Ecto neural progenitor cell (in vitro differentiated cells): ENCODE data around the gene C1QTNF5.

Source experiments
- DNase-seq: peaks from one replicate; pipeline ENCODE4 v3.0.0-alpha.2; 2018; ENCODE audit warnings: low spot score

Gene C1QTNF5

DNA sequence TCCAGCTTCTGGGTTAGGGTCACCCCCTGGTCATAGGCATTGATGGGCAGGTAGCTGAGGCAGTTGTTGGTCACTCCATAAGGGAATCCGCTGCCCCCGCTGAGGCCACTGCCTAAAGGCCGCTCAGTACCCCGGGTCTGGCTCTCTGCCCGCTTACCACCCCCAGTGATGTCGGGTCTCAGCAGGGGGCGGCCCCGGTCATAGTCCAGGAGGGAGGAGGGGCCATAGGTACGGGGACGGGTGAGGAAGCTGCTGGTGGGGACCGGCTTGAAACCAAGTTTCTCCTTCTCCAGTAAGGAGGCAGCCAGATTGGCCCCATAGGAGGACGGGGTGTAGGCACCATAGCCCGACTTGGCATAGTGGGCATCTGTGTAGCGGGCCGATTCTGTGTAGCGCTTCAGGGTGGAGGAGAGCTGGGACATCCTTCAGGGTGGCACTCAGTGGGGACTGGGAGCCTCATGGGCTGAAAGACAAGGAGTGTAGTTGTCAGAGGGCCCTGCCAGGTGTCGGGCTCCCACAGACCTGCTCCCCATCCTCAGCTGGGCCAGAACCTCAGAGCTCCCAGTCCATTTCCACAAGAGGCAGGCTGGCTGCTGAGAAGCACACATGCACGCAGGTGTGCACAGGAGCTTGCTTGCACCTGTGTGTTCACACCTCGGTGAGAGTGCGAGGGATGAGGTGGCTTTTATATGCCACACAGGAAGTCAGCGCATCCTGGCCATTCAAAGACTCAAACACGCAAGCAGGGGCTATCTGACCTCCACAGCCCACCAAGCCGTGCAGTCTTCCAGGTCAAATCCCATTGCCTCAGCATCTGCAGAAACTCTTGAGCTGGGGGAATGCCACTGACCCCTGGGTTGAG is 32.6 kb upstream of the C1QTNF5 start:
- DNase-seq, result no peak

DNA sequence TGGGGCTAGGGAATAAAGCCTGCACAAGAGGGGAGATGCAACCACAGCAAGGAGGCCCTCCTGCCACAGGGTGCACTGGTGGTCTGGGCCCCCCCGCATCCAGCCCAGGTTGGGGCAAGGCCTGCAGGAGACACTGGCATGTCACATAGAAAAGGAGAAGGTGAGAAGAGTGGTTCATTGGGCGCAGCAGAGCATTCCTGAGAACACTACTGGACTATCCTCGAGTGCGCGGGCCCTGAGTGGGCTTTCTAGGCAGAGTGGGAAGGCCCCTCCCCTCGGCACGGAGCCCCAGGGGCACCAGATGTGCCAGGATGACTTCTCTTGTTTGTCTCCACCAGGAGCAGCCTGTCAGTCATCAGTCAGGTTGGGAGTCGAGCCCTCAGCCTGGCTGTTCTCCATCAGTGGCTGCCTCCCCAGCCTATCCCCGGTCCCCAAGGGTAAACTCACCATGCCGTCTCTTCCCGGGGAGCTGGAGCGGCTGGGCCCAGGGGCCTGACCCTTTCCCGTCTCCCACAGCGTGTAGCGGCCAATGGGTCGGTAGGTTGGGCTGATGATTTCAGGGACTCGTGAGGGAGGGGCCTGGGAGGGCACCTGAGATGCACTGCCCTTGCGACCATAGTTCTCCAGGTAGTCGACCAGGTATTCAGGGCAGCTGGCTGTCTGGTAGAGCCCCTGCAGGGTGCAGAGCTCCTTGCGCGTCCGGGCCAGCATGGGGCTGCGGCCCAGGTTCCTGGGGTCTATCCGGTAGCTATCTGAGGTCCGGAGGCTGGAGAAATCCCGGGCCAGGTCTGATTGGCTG is 31.8 kb upstream of the C1QTNF5 start:
- DNase-seq, result no peak

DNA sequence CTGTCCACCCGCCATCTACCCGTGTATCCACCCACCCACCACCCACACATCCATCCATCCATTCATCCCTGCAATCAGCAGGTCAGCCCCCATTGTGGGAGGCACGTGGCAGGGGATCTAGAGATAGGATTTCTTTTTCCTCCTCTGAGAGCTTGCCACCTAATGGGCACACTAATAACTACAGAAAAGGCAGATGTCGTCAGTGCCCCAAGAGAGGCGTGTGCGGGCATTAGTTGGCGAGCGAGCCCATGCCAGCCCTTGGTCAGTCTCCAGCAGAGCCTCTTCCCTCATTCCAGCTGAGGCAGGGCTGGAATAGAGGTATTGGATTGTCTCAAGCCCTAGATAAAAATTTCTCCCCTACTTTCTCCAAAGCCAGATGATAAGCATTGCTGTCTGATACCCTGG is 31.1 kb upstream of the C1QTNF5 start:
- DNase-seq, result no peak

DNA sequence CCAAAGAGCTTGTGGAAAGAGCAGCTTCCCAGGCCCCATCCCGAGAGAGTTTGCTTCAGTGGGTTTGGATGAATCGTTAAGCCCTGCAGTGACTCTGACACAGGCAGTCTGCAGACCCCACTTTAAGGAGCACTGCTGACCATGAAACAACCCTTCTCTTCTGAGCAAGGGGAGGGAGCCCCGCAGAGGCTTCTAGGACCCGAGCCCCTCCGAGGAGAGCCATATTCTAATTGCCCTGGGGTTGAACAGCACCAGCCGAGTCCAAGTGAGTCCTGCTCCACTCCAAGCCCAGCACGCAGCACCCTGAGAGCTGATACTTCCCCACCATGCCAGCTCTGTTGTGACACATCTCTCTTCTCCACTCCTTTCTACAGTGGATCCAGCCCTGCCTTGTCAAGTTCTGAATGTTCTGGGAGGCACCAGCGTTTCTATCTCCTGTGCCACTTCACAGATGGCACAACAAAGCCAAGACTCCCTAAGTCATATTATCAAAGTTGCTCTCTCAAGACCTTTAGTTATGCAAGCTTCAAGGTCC is 30.5 kb upstream of the C1QTNF5 start:
- no peak for DNase-seq

DNA sequence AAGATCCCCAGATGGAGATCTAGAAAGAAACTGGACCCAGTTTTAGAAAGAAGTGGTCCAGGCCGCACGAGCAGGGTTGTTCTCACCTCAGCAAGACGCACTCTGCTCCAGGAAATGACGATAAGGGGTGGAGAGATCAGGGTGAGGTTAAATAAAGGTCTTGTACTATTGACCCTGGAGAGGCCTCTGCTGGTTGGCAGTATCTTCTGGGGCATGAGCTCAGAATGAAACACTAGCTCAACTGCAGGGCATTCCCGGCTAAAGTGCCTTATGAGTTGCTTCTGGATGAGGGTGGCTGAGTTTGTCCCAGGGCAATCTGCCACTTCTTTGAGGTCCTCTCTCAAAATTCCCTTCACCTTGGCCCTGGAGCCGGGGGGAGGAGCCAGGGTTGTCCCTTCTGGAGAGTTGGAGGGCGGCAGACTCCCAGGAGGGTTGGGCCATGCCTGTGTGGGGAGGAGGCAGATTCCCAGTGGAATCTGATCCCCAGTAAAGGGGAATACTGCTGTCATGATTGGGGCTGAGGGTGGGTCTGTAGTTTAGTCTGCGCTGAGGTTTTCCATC is 29.9 kb upstream of the C1QTNF5 start:
- no peak for DNase-seq

DNA sequence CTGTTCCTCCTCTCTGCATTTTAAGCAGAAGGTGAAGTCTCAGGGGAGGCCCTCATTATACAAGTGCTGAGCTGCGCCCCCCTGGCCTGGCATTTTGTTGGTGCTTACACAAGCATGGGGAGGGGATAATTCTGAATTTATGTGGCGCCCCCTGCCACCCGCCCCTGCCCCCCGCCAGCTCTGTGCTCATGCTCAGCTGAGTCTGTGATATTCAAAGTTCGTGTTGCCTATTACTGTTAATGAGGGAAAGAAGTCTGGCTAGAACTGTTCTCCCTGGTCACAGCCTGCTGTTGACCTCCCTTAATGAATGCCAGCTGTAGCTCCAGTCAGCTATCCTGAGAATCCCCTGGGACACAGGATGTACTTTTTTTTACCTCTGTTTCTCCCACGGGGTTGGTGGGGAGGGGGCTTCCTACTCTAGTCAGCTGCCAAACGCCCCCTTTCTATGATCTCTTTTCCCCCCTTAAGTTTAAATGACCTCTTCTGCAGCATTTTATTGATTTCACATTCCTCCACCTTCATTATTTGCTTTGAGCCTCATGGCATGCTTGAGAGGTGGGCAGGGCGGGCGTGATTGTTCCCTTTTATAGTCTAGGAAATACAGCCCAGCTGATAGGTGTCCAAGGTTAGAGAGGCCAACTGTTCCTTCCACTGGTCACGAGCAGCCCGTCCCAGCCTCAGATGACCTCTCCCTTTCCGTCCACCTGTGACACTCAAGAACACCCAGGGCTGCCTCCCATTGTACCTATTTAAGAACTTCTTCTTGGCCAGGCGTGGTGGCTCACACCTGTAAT is 28.6 kb upstream of the C1QTNF5 start:
- DNase-seq, result no peak

DNA sequence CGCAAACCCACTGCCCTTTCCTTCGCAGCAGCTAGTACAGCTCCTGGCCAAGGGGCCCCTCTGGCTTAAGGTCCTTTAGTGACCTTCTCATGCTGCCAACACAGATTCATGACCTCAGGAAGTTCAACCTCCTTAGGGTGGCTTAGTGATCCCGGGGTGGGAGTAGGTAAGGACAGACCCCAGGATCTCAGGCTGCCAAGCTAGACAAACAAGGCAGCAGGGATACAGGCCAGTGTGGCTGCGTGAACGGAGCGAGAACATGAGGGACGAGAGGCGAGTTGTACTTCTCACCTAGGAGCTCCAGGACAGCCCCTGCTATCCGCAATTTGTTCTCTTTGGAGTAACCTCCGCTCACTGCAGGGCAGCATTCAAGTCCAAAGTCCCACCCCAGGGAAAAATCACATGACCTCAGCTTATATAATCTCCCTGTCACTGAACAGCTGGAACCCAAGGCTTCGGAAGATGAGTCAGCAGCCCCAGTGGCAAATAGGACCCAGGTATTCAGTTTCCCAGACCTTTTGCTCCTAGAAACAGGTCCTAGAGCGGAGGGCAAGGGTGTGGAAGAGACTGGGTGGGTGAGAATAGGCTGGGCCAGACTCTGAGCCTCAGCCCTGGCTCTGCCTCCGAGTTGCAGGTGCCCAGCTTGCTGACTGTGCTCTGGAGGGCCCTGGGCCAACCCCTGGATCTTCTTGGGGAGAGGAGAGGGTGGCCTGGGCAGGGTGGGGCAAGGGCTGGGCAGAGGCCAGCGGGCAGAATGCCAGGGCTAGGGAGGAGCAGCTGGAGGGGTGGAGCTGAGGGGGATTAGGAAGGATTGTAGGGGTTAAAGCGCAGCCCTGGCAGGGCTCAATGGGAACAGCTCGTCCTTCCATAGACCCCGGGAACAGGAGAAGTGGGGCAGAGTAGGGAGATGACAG is 27.7 kb upstream of the C1QTNF5 start:
- no peak for DNase-seq

DNA sequence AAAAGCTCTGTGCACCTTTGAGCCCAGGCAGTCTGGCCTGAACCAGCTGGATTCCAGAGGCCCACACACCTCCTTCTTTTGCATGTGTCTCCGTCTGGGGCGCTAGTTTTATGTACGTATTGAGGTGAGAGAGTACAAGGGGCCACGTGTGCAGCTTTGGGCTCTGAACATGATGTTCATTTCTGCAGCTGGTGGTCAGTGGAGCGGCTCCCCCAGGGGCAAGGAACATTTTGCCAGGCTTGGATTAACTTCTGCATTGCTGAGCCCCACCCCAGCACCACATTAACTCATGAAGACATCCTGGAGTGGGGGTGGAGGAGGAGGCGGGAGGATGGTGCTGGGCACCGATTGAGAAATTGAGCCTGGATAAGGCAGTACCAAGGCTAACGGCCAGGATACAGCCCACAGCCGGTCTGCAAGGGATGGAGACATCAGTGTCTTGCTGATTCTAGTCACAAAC is 27.0 kb upstream of the C1QTNF5 start:
- DNase-seq, result no peak

DNA sequence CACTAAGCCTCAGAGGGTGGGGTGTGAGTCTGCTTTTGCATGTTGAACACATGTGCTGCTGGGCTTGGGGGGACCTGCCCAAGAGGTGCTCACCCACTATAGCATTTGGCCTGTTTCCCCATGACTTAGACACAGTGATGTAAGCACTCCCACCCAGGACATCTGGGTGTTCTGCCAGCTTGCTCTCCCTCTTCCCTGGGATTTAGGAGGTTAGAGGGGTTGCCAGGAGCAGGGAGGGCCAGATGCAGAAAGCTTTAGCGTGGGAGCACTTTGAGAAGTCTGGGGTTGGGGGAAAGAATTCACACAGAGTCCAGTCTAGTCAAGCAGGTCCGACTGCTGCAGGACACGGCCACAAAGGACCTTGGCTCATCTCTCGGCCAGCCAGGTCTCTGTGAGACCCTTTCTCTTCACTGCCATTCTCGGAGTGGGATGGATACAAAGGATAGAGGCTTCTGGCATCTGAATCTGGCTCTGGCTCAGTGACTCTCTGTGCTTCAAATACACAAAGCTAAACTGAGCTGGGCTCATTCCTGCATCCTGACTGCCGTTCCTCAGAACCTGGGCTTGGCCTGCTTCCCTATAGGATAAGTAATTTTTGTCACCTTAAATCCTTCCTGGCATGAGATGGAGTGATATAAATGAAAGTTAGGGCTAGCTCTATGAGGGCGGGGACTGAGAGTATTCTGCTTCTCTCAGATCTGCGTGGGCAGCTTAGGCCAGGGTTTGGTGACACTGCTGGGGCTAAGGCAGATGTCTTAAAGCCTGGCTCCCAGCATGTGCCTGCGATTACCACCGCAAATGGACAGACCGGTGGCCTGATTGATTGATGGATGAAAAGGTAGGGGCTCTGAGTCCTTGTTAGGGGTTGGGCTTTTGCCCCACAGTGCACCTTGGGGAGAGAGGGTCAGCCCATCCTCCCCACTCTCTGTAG is 26.3 kb upstream of the C1QTNF5 start:
- DNase-seq, result no peak

DNA sequence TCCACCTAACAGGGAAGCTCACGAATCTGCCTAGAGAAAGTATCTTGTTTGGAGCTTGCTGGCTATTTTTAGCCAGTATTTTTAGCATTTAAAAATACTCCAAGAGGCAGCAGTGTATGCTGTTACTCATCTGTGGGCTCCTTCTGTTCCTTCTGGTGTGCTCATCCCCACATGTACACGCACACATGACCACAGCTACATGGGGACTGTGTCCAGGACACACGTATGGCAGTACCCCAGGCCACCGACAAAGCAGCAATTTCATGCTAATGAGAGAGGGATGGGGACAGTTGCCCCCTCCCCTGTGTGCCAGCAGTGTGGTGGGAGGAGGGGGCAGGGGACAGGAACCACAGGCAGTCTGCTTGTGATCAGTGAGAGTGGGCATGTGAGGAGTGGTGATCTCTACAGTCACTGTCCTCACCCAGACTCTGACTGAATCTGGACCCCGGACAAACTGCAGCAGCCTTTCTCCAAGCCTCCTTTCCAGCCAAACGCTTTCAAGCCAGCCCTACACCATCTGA is 24.4 kb upstream of the C1QTNF5 start:
- DNase-seq, result no peak

DNA sequence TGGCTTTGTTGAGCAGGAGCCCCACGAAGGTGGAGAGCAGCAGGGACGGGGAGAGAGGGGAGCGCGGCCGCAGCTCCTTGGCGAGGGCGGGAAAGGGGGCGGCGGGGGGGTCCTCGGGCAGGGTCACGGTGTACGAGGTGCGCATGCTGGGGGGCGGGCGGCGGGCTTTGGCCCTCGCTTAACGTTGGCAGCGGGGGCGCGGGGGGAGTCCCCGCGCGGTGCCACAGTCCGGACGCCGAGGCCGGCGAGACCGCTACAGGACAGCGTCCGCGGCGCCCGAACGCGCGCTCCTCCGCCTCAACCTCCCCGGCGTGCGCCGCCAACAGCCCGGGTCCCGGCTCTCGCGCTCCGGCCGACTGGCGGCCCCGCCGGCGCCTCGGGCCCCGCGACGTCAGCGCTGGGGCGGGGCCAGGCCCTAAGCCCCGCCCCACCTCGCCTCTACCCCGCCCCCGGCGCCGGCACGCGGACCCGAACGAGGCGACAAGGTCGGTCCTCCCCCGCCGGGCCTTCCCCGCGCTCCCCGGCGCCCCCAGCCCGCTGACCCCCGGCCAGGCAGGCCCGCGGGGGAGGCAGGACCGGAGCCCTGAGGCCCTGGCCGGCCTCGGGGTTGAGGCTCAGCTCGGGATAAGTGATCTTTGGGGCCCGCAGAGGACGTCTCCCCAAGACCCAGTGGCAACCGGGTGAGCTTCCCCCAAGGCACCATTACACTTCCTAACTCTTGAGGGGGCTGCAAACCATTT is 23.3 kb upstream of the C1QTNF5 start:
- peak; percentile 82 for DNase-seq

DNA sequence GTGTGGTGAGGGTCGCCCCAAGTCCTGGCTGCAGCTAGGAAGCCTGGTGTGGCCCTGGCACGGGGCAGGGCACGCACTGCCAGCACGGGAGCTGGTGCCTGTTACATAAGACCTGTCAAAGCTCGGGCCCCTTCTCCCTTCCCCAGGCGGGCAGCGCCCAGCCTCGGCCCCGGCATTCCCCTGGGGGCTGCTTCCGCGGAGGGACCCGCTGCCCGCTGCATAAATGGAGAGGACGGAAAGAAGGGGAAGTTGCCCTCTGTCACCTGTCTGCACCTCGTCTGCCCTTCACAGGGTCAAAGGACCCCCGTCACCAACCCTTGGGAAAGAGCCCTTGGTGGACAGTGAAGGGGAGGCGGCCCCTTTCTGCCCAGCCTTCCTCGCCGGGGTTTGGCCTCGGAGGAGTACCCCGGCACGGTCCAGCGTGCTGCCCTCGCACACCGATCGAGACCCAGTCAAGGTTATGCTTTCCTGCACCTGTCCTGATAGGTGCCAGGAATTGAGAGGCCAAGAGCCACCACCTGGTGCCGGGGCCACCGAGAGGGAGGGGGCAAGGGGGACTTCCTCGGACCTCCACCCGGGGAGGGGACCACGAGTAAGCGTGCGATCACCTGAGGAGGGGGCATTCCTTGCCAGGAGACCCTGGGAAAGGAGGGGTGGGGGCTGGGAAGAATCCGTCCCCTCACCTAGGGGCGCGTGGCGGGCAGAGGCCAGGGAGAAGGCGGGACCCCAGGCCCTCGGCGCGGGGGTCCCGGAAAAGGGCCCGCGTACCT is 22.6 kb upstream of the C1QTNF5 start:
- DNase-seq, result no peak

DNA sequence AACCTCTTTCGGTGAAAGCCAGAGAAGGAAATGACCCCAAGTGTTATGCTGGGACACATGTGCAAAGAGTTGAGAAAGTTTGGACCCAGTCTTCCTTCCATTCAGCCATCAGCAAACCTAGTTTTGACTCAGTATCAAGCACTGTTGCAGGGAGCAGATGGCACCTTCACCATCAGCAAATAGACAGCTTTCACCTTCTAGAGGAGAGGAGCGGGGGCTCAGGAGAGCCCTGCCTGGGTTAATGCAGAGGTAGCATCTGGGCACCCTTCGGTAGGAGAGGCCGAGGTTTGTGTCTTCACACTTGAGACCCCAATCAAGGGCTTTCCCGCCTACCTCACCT is 22.0 kb upstream of the C1QTNF5 start:
- no peak for DNase-seq

DNA sequence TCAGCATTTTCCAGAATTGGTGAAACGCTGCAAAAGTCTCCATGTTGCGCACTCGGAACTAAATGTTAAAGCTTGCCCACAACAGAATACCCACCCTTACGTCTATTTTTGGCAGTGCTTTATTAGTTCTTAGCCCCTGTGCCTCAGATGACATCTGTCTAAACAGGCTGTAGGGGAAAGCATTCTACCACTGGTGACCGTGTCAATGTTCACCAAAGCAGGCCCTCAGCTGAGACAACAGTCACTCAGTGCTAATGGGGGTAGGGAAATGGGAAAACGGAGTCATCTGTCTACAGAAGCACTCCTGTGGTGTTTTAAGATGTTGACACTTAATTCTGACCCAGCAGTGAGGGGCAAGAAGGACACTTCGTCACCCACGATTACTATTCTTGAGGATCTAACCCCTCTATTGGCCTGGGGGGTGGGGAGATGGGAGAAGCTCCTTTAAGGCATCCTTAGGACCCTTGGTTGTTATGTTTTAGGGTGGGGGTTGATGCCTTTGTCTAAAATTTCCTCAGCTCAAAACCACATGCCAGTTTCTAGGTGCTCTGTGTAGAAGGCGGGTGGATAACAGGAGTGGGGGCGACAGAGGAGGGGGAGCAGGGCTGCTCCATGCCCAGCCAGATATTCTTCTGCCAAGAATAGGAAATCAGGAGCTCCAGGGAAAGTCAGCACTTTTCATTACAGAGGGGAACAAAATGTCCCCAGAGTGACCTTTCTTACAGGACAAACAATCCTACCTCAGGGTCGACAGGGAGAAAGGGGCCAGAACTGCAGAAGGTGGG is 21.4 kb upstream of the C1QTNF5 start:
- DNase-seq, result no peak

DNA sequence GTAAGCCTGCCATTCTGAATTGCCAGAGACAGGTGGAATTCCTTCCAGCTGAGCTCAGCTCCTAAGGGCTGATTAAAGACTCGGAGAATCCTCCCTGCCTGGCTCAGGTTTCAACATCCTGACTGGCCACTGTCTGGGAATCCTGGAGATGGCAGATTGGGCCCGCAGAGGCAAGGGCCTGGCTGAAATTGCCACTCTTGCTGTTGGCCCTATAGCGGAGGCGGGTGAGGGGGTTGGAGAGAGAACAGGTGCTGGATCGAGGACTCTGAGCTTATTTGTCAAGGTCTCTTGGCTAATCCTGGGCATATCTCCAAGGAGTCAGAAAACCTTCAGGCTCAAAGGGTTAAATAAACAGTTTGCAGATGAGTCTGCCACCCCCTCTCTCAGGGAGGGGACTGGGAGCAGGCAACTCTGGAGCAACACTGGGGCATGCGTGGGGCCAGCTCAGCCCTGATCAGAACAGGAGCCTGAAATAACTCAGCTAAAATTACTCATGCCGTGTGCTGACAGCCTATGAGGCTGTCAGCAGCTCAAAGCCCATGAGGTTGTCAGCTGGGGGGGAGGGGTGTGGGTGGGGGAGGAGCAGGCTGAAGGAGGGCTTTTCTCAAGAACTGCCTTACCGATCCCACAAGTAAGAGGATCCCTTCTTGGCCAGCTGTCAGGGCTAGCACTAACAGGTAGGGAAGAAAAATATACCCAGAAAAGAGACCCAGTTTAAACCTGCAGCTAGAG is 20.5 kb upstream of the C1QTNF5 start:
- peak; percentile 80 for DNase-seq
